IPS-18c (cell line): Measurements from ENCODE around the gene LRRC40.

Experiments
- H3K4me3 ChIP-seq: 2 replicates; pipeline ENCODE4 v1.7.0; 2013; ENCODE audit warnings: low read depth, mild to moderate bottlenecking, low read length, moderate library complexity; ENCODE audit not compliant: insufficient read depth
- H3K9me3 ChIP-seq: one replicate; pipeline ENCODE4 v1.6.1; 2013; ENCODE audit warnings: mild to moderate bottlenecking, low read length, moderate library complexity; ENCODE audit not compliant: control insufficient read depth, insufficient read depth

The LRRC40 gene

DNA sequence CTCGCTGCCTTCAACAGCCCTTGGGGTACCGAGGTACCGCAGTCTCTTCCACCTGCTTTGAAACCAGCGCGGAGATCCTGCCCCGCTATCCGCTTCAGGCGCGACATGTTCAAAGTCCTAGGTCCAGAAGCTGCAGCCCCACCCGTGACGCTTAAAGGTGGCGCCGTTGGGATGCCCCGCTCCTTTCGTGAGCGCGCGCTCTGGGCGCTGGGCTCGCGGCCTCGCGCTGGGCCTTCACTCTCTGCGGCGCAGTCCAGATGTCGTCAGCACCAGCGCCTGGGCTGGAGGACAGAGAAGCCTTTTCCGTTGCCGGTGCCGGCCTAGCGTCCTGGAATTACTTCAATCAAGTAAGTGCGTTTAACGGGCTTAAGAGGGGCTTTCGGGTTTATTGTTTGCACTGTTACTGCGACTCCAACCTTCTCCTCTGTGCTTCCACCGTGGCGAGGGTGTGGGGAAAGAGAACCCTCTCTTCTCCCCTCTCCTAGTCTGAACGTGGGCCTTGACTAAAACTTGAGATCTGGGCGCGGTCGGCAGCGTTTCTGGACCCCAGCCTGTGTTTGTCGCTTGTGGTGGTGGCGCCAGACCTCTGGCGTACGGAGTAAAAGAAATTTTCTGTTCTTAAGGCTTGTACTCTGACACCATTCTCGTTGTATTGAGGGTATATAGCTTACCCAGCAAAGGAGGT is at the start of gene LRRC40:
Gene LRRC40 (minus strand): TSS at position 146 of the 685 bp plus-strand sequence. CDS start 39 bp downstream, at position 107.
- Histone ChIP-seq H3K4me3 (peak within 1 kb of the TSS; percentile 94), H3K9me3 (no peaks in the 10 kb centered on the region)

DNA sequence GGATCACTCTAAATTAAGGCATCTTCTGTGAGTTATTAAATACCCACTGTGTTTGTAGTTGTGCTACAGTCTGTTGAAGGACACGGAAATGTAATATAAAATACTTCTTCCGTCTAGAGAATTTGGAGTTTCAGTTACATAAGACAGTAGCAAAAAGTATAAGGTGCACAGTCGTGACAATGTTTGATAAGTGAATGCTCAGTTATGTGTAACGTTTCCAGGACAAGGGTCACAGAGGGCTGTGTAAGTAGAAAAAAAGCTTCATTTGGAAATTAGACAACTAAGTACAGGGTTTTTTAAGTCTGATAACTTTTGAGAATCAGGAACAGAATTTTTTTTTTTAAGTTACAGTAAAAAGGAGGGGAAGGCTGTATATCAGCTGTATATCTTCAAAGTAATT is 43.4 kb upstream of the LRRC40 start:
- H3K9me3 ChIP-seq, result no peaks in the 10 kb centered on the region
- no peak overlapping the region for H3K4me3 ChIP-seq

DNA sequence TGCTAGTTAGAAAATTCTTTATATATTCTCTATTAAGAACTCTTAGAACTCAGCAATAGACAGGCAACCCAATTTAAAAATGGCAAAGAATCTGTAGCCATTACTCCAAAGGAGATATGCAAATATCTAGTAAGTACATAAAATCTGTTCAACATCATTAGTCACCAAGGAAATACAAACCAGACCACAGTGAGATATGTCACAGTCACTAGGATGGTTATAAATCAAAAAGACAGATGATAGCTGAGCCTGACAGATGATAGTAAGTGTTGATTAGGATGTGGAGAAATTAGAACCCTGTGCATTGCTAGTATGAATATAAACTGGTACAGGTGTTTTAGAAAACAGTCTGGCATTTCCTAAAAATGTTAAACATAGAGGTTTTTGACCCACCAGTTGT is 42.4 kb upstream of the LRRC40 start:
- Histone ChIP-seq H3K9me3 (no peaks in the 10 kb centered on the region), H3K4me3 (no peak overlapping the region)

DNA sequence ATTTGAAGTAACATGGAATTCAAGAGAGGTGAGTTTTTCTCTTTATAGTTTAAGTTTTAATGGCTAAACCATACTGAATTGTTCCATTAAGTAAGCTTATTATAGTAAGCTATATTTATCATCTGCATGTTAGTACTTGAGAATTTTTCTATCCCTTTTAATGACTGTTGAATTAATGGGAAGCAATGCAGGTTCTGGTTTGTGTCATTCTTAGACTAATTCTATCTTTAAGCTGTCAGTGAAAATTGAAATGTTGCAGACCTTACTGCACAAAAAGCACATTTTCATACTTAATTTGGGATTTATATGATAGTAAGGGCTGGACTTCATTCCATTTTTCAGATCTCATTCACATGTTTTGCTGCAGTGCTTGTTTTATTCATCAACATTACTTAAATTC is 41.7 kb upstream of the LRRC40 start:
- no peaks in the 10 kb centered on the region for H3K9me3 ChIP-seq
- no peak overlapping the region for H3K4me3 ChIP-seq

DNA sequence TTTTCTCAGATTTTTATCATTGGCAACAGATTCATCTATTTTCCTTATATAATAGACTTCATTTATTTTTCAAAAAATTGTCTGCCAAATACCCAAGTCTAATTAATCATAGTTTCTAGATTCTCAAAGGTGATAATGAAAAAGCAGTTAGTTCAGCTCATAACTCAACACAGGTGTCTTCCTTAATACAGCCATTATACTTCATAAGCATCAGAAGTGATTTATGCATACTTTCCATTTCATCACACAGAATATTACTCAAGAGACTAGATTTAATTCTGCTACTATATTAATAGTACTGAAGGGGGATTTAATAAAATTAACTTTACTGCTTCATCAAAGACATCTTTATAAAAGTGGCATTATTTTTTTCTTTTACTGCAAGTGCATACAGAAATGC is 34.6 kb upstream of the LRRC40 start:
- no peak overlapping the region for H3K4me3 ChIP-seq
- H3K9me3 ChIP-seq, result no peaks in the 10 kb centered on the region

DNA sequence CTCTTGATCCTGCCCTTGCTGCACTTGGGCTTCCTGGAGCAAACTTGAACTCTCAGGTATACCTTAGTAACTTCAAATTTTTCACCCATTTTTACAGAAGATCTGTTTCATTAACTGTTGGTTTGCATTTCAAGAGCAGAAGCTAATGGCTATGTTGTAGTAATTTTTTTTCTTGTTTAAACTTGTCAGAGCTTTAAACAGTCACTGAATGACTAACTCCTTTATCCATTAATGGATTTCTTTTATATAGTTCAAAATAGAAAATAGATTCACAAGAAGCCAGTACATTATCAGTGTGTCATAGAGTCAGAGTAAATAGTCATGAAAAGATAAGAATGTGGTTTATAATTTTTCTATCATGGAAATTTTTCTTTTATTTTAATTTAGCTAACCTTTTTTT is 29.4 kb upstream of the LRRC40 start:
- Histone ChIP-seq H3K9me3 (no peaks in the 10 kb centered on the region), H3K4me3 (no peak overlapping the region)

DNA sequence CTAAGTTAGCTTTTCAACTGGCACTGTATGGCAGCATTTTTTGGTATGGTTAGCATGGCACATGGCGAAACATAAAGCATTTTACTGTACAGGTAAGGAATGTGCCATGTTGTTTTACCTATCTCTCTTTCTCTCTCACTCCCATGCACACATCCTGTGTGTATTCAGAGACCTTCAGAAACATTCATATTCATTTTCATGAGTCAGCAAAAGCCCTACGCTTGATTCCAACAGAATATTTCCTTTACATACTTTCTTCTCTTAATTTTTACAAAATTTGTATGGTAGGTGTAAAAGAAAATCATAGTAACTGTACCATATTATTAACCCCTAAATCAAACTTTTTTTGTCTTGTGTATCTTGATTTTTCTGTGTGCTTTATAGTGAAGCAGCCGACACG is 26.1 kb upstream of the LRRC40 start:
- Histone ChIP-seq H3K4me3 (no peak overlapping the region), H3K9me3 (no peaks in the 10 kb centered on the region)

DNA sequence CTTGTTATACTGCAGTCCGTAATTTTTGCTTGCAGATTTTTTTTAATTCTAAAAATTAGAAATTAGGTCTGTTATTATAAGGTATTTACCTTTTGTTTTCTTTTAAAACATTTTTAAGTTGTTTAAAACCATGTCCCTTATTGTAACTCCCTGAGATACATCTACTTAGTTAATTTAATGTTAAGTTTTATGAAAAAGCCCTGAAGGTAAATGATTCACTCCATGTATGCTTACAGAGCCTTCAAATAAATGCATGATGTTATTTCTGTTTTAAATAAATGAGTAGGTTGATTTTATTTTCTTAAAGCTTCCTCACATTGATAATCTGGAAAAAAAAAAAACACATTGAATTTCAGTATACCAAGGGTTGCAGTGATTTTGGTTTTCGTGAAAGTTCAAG is 23.3 kb upstream of the LRRC40 start:
- Histone ChIP-seq H3K9me3 (no peaks in the 10 kb centered on the region), H3K4me3 (no peak overlapping the region)

DNA sequence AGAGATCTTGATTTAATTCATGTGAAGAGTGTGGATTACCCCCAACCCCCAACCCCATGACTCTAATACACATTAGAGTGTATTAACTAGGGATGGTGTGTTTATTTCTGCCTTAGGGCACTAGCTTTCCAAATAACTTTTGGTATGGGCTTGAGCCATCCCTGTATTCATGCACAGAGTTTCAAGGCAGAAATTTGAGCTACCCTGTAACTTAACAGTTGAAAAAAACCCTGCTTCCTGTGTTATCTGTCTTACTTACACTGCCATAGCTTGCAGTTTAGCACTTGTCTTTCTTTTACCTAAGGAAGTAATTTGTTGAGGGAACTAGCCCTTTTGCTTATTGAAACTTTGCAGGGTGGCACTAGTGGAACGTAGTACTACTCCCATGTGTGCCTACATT is 22.1 kb upstream of the LRRC40 start:
- no peaks in the 10 kb centered on the region for H3K9me3 ChIP-seq
- no peak overlapping the region for H3K4me3 ChIP-seq

DNA sequence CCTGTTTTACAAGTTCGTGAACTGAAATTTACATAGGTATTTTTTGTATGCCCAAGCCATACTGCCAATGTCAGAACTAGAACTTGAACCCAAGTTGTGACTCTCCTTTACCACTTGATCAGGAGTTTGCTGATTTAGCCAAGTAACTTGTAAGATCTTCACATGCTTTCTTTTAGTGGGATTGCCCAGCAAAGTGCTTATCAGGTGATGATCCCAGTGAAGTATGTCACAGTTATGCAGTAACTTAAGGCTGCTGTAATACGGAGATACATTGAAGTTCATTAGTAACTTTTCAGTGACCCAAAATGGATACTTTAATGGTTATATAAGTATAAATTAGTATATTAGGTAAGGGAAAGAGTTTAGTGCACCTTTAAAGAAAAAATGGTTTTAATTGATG is 19.6 kb upstream of the LRRC40 start:
- Histone ChIP-seq H3K9me3 (no peaks in the 10 kb centered on the region), H3K4me3 (no peak overlapping the region)

DNA sequence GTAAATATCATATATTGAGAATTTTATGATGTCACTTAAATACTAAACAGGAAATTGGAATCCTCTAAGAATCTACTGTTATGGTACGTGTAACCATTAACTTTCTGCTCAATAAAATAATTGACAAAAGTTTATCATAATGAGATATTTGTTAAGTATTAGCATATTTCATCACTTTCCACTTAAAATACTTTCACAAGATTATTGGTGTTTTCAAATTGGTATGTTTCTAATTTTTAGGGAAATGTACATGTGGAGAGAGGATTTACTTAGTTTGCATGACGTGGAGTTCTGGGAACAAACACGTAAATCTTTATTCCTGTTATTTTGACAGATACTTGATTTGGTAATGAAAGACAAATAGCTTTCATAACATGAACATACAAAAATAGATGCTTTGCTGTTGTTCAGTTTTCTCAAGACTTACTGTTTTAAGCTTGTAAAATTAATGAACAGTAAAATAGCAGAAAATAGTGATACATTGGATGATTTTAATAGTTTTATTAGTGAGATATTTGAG is 17.4 kb upstream of the LRRC40 start:
- H3K4me3 ChIP-seq, result no peak overlapping the region
- H3K9me3 ChIP-seq, result no peaks in the 10 kb centered on the region

DNA sequence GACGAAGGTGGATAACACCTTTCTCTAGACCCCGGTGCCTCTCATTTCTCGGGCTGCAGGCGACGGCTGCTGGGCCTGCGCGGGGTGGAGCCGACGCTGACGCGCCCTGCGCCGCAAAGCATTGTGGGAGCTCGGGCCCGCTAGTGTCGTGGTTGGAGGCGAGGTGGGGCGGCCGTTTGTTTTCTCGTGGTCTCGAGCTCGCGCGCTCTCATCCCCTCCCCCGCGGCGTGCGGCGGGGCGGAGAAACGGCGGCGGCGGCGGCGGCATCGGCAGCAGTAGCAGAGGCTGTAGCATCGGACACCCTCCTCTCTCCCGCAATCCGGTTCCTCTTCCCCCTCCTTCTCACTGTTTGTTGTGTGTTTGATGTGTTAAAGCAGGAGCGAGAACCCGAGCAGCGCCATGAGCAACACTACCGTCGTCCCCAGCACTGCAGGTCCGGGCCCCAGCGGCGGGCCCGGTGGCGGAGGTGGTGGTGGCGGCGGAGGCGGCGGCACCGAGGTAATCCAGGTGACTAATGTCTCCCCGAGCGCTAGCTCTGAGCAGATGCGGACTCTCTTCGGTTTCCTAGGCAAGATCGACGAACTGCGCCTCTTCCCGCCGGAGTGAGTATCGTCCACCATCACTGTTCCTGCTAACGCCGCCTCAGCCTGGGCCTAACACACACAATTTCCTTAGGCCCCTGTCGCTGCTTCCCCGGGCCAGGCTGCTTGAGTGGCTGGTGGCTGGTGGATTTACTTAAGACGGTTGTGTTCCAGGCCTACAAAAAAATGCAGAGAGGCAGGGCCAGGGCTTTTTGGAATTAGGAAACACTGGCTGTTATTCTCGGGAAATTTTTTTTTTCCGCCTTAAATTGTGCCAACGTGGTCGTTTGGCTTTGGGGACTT is 16.1 kb upstream of the LRRC40 start, which contains the start of gene SRSF11:
Gene SRSF11 (plus strand): TSS at position 143 of the 884 bp plus-strand sequence. CDS start 257 bp downstream, at position 400.
- H3K4me3 ChIP-seq, result peak within 1 kb of the TSS; percentile 90

DNA sequence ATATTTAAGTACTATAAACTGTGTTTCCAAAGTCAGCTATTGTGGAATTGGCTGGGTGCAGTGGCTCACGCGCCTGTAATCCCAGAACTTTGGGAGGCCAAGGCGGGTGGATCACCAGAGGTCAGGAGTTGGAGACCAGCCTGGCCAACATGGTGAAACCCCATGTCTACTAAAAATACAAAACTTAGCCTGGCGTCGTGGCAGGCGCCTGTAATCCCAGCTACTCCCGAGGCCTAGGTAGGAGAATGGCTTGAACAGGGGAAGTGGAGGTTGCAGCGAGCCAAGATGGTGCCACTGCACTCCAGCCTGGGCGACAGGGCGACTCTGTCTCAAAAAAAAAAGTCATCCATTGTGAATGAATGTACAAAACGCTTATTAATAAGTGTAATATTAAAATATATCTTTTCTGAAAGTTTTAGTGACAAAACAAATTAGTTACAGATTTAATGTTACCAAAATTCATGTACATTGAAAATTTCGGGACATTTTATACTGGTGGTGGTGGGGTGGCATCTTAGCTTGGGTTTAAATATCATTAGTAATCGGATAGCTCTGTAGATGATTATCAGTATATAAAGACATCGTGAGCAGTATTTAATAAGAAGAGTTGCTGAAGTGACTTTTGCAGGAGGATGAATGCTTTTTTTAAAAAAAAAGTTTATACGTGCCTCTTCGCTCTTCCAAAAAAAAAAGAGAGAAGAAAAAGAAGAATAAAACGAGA is 15.3 kb upstream of the LRRC40 start:
- Histone ChIP-seq H3K9me3 (no peaks in the 10 kb centered on the region), H3K4me3 (peak overlapping the region; percentile 90; the same call in 1 of the 2 replicates)

More for the DNA sequence above, 16.1 kb upstream of the LRRC40 start, which contains the start of gene SRSF11:
- H3K9me3 ChIP-seq, result no peaks in the 10 kb centered on the region

DNA sequence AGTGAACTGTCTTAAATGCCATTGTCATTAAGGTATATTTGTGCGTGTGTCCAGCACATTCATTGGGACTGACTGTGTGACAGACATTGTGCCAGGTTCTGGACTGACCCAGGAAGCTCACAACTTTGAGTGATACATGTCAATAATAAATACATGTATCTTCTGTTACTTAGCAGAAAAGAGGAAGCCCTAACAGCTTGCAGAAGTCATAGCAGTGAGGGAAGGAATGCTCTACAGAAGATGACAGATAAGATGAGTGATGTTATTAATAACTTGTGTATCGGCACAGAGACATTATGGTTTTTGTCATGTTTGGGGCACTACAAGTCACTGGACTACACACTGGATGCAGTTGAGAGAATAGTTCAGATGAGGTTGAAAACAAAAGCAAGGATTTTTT is 14.6 kb upstream of the LRRC40 start:
- Histone ChIP-seq H3K4me3 (no peak overlapping the region), H3K9me3 (no peaks in the 10 kb centered on the region)

DNA sequence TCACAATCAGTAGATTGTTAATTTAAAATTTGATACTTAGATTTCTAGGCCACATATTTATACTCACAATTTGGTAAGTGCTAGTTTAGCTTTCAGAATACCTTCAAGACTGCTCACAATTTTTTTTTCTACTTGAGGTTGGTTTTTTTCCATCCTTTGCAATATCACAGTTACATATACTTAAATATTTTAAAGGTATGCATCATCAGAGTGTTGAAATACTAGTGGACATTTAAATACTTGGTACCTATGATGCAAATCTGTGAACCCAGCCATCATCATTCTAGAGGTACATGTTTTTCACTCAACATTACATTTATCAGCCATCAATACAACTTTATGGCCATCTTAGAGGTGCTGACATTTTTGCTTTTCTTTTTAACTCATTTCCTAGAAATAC is 6.2 kb upstream of the LRRC40 start:
- no peaks in the 10 kb centered on the region for H3K9me3 ChIP-seq
- H3K4me3 ChIP-seq, result no peak overlapping the region

DNA sequence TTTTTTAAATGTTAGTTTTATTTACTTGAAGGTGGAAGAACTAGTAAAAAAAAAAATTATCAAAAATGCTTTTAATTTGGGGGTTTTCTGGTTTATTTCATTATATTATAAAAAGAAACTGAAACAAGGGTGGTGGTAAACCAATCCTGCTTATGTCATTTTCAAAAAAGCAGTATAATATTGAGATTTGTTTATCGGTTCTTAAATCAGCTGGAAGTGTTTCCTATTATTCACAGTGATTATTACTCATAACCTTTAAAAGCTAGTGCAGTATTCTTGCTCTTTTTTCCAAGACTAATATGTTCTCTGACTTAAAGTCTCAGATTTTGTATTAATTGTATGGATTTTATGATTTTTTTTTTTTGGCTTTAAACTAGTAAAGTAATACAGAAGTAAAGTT is 5.4 kb upstream of the LRRC40 start:
- Histone ChIP-seq H3K9me3 (no peaks in the 10 kb centered on the region), H3K4me3 (no peak overlapping the region)

DNA sequence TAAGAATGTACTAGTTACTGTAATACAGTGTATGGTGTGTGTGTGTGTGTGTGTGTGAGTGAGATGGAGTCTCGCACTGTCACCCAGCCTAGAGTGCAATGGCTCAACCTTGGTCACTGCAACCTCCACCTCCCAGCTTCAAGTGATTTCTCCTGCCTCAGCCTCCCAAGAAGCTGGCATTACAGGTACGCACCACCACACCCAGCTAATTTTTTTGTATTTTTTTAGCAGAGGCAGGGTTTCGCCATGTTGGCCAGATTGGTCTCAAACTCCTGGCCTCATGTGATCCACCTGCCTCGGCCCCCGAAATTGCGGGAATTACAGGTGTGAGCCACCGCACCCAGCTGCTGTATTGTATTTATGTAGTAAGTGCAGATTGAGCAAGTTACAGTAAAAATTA is 2.9 kb upstream of the LRRC40 start:
- Histone ChIP-seq H3K9me3 (no peaks in the 10 kb centered on the region), H3K4me3 (no peak overlapping the region)
